ENCODE results near the gene PPP1R14D.
A peak's percentile ranks its signal among the peaks of the same experiment; 100 is the strongest.

Gene PPP1R14D

GRCh38 chr15:40815042-40815698 is 13.3 kb downstream of the PPP1R14D start:
- DNase-seq: no peak

- DNase-seq: no peak
Observed at GRCh38 chr15:40812721-40813425, 15.6 kb downstream of the PPP1R14D start.

GRCh38 chr15:40808861-40809450 is 19.6 kb downstream of the PPP1R14D start:
- DNase-seq: no peak

GRCh38 chr15:40807888-40808461 is 20.5 kb downstream of the PPP1R14D start:
- no peak for DNase-seq

GRCh38 chr15:40807028-40807887 is 21.2 kb downstream of the PPP1R14D start, which contains the start of the genes DNAJC17 and ZFYVE19:
Gene DNAJC17, minus strand, starts transcription at chr15:40807473. Its CDS starts 27 bp downstream, at chr15:40807446.
Gene ZFYVE19, plus strand, starts transcription at chr15:40807089. Its CDS starts 501 bp downstream, at chr15:40807590.
- peak; percentile 95 for DNase-seq

- no peak for DNase-seq
Observed at GRCh38 chr15:40806672-40807027, 21.9 kb downstream of the PPP1R14D start.

- DNase-seq: no peak
Observed at GRCh38 chr15:40803688-40804087, 24.8 kb downstream of the PPP1R14D start.

- DNase-seq: no peak
Observed at GRCh38 chr15:40803076-40803475, 25.4 kb downstream of the PPP1R14D start.

- no peak for DNase-seq
Observed at GRCh38 chr15:40799523-40799922, 29.0 kb downstream of the PPP1R14D start.

- DNase-seq: no peak
Observed at GRCh38 chr15:40796512-40796911, 32.0 kb downstream of the PPP1R14D start.

GRCh38 chr15:40796041-40796440 is 32.5 kb downstream of the PPP1R14D start:
- no peak for DNase-seq

- no peak for DNase-seq
Observed at GRCh38 chr15:40793216-40793989, 35.1 kb downstream of the PPP1R14D start.

- no peak for DNase-seq
Observed at GRCh38 chr15:40792394-40792793, 36.1 kb downstream of the PPP1R14D start.

- no peak for DNase-seq
Observed at GRCh38 chr15:40790718-40791117, 37.8 kb downstream of the PPP1R14D start.

GRCh38 chr15:40789999-40790398 is 38.5 kb downstream of the PPP1R14D start:
- DNase-seq: no peak

GRCh38 chr15:40789119-40789518 is 39.4 kb downstream of the PPP1R14D start:
- DNase-seq: no peak

- no peak for DNase-seq
Observed at GRCh38 chr15:40787991-40788390, 40.5 kb downstream of the PPP1R14D start.

- peak; percentile 54 for DNase-seq
Observed at GRCh38 chr15:40787344-40787841, 41.1 kb downstream of the PPP1R14D start.

GRCh38 chr15:40785814-40786213 is 42.7 kb downstream of the PPP1R14D start:
- no peak for DNase-seq

GRCh38 chr15:40785164-40785563 is 43.3 kb downstream of the PPP1R14D start:
- no peak for DNase-seq

GRCh38 chr15:40782609-40783227 is 45.8 kb downstream of the PPP1R14D start:
- peak; percentile 83 for DNase-seq

Measured in CD4-positive, alpha-beta T cell treated with Interleukin-10 for 1 hour (primary cell).